Neural progenitor cell (in vitro differentiated cells): ENCODE data around the gene NIPSNAP3A. TPM values are rescaled to one million over a fixed set of nuclear protein-coding genes. Genes with fewer than 3 reads are reported as not detected.

Experiments used
- DNase-seq: peaks from one replicate; pipeline ENCODE4 v3.0.0-alpha.2; 2016; ENCODE audit warnings: low spot score
- H2AFZ ChIP-seq: fragments of 200-600 bp; sonication (generic); replicated peaks from 2 replicates; pipeline ENCODE4 v1.6.1; 2016; ENCODE audit warnings: antibody characterized with exemption
- H3F3A ChIP-seq: fragments of 200-600 bp; sonication (generic); 2 replicates; pipeline ENCODE4 v1.6.1; 2016; ENCODE audit warnings: antibody characterized with exemption, low read depth
- H3K27ac ChIP-seq: fragments of 200-600 bp; sonication (generic); 2 replicates; pipeline ENCODE4 v1.5.1; 2016; ENCODE audit warnings: mild to moderate bottlenecking
- H3K27me3 ChIP-seq: fragments of 200-600 bp; sonication (generic); 2 replicates; pipeline ENCODE4 v1.6.1; 2016; ENCODE audit warnings: mild to moderate bottlenecking, moderate library complexity
- H3K36me3 ChIP-seq: fragments of 200-600 bp; sonication (generic); 2 replicates; pipeline ENCODE4 v1.5.1; 2016
- H3K4me1 ChIP-seq: fragments of 200-600 bp; sonication (generic); 2 replicates; pipeline ENCODE4 v1.6.1; 2016; ENCODE audit warnings: mixed run types
- H3K4me2 ChIP-seq: fragments of 200-600 bp; sonication (generic); 2 replicates; pipeline ENCODE4 v1.6.1; 2016
- H3K4me3 ChIP-seq: fragments of 200-600 bp; sonication (generic); 2 replicates; pipeline ENCODE4 v1.5.1; 2016
- H3K79me2 ChIP-seq: fragments of 200-600 bp; sonication (generic); 2 replicates; pipeline ENCODE4 v1.6.1; 2016; ENCODE audit warnings: low read depth
- H3K9ac ChIP-seq: fragments of 200-600 bp; sonication (generic); 2 replicates; pipeline ENCODE4 v1.6.1; 2016
- H3K9me3 ChIP-seq: fragments of 200-600 bp; sonication (generic); 2 replicates; pipeline ENCODE4 v1.5.1; 2016; ENCODE audit warnings: low read depth
- H4K20me1 ChIP-seq: fragments of 200-600 bp; sonication (generic); 2 replicates; pipeline ENCODE4 v1.6.1; 2016; ENCODE audit warnings: low read depth
- H3K27ac Mint-ChIP-seq: 3 replicates; pipeline ENCODE4 v1.8.0; 2021; ENCODE audit warnings: mixed read lengths
- H3K27me3 Mint-ChIP-seq: 2 replicates; pipeline ENCODE4 v1.8.0; 2022; ENCODE audit warnings: low read depth, mild to moderate bottlenecking, inconsistent platforms, moderate library complexity, mixed read lengths; ENCODE audit not compliant: insufficient read depth
- H3K36me3 Mint-ChIP-seq: 3 replicates; pipeline ENCODE4 v1.8.0; 2021; ENCODE audit warnings: mixed read lengths
- H3K4me1 Mint-ChIP-seq: 3 replicates; pipeline ENCODE4 v1.8.0; 2021; ENCODE audit warnings: mixed read lengths
- H3K4me3 Mint-ChIP-seq: 3 replicates; pipeline ENCODE4 v1.8.0; 2021; ENCODE audit warnings: mild to moderate bottlenecking, moderate library complexity, mixed read lengths
- H3K9me3 Mint-ChIP-seq: 3 replicates; pipeline ENCODE4 v1.8.0; 2020; ENCODE audit warnings: mixed read lengths
- EZH2 ChIP-seq: fragments of 200-600 bp; sonication (generic); IDR thresholded peaks from 2 replicates; pipeline ENCODE4 v1.6.1; 2017; ENCODE audit warnings: antibody characterized with exemption, mild to moderate bottlenecking, moderate library complexity
- EZH2phosphoT487 ChIP-seq: fragments of 200-600 bp; sonication (generic); IDR thresholded peaks from 2 replicates; pipeline ENCODE4 v1.6.1; 2017; ENCODE audit warnings: antibody characterized with exemption
- total RNA-seq: library from RNA; depleted of rRNA; stranded (reverse); fragments of >200 nt; gene quantifications from 2 replicates; pipeline ENCODE4 v1.2.3, GENCODE V29; 2015; ENCODE audit warnings: low replicate concordance
- TF ChIP-seq, protein P1 (sequence below): fragments of 200-600 bp; sonication (generic); IDR thresholded peaks from 2 replicates; pipeline ENCODE4 v1.5.1; 2017; ENCODE audit warnings: antibody characterized with exemption, mild to moderate bottlenecking

Gene NIPSNAP3A
- total RNA-seq, 1 donor from 2014 or later, result 55.3 TPM

DNA sequence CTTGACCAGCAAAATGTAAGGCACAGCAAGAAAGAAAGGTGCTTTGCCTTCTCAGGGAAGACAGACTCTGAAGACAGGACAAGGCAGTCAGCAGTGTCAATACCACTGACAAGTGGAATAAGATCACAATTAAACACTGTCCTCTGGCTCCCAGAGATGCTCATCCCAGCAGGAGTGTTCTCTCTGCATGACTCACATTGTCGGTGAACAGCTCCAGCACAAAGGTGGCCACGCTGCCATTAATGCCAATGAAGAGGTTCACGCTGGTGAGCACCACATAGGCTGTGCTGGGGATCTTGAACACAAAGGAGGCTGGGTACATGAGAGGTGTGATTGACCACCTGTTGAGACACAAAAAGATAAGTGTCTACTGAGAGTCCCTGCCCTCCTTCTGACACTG lies 48.4 kb downstream of the NIPSNAP3A start:
- Histone ChIP-seq H3K36me3 (no peaks in the 10 kb centered on the region), H3K9ac (no peak overlapping the region), H3K27ac (no peak overlapping the region), H2AFZ (no peak overlapping the region), H3K79me2 (no peaks in the 10 kb centered on the region), H3F3A (no peaks in the 10 kb centered on the region), H3K4me2 (no peak overlapping the region), H3K4me3 (no peak overlapping the region), H3K9me3 (no peaks in the 10 kb centered on the region), H3K4me1 (no peaks in the 10 kb centered on the region), H4K20me1 (no peaks in the 10 kb centered on the region), H3K27me3 (no peaks in the 10 kb centered on the region)
- DNase-seq, result no peak
- Mint-ChIP-seq H3K4me3 (no peak overlapping the region), H3K27me3 (peaks cover 4% of the 10 kb centered on the region), H3K27ac (no peak overlapping the region), H3K9me3 (no peaks in the 10 kb centered on the region), H3K4me1 (no peaks in the 10 kb centered on the region), H3K36me3 (peaks cover 33% of the 10 kb centered on the region)
- TF ChIP-seq, protein P1, sequence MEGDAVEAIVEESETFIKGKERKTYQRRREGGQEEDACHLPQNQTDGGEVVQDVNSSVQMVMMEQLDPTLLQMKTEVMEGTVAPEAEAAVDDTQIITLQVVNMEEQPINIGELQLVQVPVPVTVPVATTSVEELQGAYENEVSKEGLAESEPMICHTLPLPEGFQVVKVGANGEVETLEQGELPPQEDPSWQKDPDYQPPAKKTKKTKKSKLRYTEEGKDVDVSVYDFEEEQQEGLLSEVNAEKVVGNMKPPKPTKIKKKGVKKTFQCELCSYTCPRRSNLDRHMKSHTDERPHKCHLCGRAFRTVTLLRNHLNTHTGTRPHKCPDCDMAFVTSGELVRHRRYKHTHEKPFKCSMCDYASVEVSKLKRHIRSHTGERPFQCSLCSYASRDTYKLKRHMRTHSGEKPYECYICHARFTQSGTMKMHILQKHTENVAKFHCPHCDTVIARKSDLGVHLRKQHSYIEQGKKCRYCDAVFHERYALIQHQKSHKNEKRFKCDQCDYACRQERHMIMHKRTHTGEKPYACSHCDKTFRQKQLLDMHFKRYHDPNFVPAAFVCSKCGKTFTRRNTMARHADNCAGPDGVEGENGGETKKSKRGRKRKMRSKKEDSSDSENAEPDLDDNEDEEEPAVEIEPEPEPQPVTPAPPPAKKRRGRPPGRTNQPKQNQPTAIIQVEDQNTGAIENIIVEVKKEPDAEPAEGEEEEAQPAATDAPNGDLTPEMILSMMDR, result no peak
- TF ChIP-seq EZH2phosphoT487 (no peak), EZH2 (no peak)

DNA sequence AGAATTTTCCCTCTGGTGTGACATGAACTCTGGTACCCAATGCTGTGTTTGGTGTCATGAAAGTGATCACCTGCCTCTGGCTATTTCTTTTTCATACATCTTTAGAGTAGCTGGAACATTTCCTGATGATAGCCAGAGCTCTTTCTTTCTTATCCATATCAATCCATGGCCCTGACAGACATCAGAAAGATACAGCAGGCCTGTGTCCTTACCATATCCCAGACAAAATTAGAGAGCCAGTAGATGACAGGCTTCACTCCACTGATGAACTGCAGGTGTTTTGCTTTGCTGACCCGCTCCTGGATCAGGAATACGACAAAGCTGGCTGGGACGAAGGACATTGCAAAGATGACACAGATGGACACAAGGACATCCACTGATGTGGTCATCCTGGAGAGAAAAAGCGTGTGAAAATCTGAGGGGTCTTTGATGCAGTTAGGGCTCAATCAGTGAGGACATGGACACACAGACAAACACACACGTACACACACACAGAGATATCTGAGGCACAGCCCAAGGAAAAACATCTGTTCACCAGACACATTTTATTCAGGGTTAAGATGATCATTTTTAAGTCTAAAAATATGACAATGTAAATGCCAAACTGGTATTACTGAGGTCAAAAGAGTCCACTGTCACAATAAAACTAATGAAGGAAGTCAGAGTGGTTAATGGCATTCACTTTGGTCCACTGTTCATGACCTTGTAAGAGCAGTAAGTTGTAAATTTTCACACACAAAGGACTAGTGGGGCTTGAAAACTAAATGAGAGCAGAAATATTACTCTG lies 50.9 kb downstream of the NIPSNAP3A start:
- no peaks in the 10 kb centered on the region for H3K79me2 ChIP-seq
- Mint-ChIP-seq H3K27me3 (peaks cover 2% of the 10 kb centered on the region), H3K36me3 (peaks cover 28% of the 10 kb centered on the region), H3K4me3 (no peak overlapping the region), H3K4me1 (no peaks in the 10 kb centered on the region), H3K9me3 (no peaks in the 10 kb centered on the region), H3K27ac (no peak overlapping the region)
- no peaks in the 10 kb centered on the region for H3K27me3 ChIP-seq
- H3K9me3 ChIP-seq, result no peaks in the 10 kb centered on the region
- no peak overlapping the region for H2AFZ ChIP-seq
- H3K4me2 ChIP-seq, result no peak overlapping the region
- no peaks in the 10 kb centered on the region for H3F3A ChIP-seq
- DNase-seq, result no peak
- no peaks in the 10 kb centered on the region for H3K36me3 ChIP-seq
- no peaks in the 10 kb centered on the region for H4K20me1 ChIP-seq
- no peak overlapping the region for H3K4me3 ChIP-seq
- H3K9ac ChIP-seq, result no peak overlapping the region
- no peak overlapping the region for H3K27ac ChIP-seq
- no peaks in the 10 kb centered on the region for H3K4me1 ChIP-seq
- TF ChIP-seq EZH2phosphoT487, result no peak
- no peak for TF ChIP-seq EZH2
- TF ChIP-seq, protein P1, result no peak

DNA sequence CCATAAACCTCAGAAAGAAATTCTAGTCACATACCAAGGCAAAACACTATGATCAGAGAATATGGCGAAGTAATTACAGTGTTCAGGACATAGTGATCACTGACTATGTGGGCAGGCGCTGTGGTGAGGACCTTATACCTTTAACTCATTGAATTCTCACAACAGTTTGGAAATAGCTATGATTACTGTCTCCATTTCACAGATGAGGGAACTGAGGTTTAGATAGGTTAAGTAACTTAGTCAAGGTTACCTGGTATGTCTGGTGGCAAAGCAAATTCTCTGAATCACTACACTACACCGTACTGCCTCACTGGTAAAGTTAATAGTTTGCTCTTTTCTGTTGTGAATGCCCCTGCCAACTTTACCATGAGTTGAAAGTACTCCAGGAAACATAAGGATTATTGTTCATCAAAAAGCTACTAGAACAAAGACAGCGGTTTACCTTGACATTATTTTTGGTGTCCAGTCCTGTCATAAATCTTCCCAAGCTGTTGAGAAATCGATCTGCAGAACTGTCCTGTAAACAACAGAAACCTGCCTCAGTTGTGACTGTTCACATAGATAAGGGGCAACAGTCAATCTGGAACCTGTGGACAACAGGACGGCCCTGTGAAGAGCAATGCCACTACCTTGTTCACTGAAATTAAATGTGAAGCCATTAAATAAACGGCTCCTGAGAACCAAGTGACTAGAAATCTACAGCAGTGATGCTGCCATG lies 52.7 kb downstream of the NIPSNAP3A start:
- Histone ChIP-seq H3K9ac (no peak overlapping the region), H3K4me2 (no peak overlapping the region), H3K36me3 (no peaks in the 10 kb centered on the region), H3K4me1 (no peaks in the 10 kb centered on the region), H4K20me1 (no peaks in the 10 kb centered on the region), H3K27ac (no peak overlapping the region), H3K9me3 (no peaks in the 10 kb centered on the region), H2AFZ (no peak overlapping the region), H3K27me3 (no peaks in the 10 kb centered on the region), H3K4me3 (no peak overlapping the region), H3K79me2 (no peaks in the 10 kb centered on the region), H3F3A (no peaks in the 10 kb centered on the region)
- Mint-ChIP-seq H3K4me1 (no peaks in the 10 kb centered on the region), H3K4me3 (no peak overlapping the region), H3K9me3 (no peaks in the 10 kb centered on the region), H3K27me3 (peaks cover under 1% of the 10 kb centered on the region), H3K36me3 (peaks cover 24% of the 10 kb centered on the region), H3K27ac (no peak overlapping the region)
- TF ChIP-seq EZH2, result no peak
- TF ChIP-seq EZH2phosphoT487, result no peak
- DNase-seq, result no peak

DNA sequence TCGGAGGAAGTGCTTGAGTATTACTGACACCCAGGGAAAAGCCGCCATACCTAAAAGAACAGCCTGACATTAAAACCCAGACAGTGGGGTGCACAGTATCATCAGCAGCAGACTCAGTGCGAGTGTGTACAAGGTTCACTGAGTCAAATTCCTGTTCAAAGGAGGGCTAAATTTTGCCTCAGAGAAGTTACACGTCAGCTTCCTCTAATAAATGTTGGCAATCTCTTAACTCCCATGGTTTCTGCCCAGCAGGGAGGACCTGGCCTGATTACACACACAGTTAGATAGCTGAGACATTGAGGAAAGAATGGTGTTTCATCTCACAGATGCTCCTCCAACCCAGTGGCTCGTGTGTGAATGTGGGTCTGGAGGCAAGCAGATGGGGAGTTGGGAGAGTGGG lies 54.6 kb downstream of the NIPSNAP3A start:
- Histone ChIP-seq H3K4me1 (no peaks in the 10 kb centered on the region), H3K79me2 (no peaks in the 10 kb centered on the region), H2AFZ (no peak overlapping the region), H3K9me3 (no peaks in the 10 kb centered on the region), H3K4me2 (no peak overlapping the region), H3K36me3 (no peaks in the 10 kb centered on the region), H3K4me3 (no peak overlapping the region), H4K20me1 (no peaks in the 10 kb centered on the region), H3K27me3 (no peaks in the 10 kb centered on the region), H3K27ac (no peak overlapping the region), H3F3A (no peaks in the 10 kb centered on the region), H3K9ac (no peak overlapping the region)
- Mint-ChIP-seq H3K4me1 (no peaks in the 10 kb centered on the region), H3K27me3 (peaks cover 5% of the 10 kb centered on the region), H3K9me3 (no peaks in the 10 kb centered on the region), H3K36me3 (peaks cover 19% of the 10 kb centered on the region), H3K4me3 (no peak overlapping the region), H3K27ac (no peak overlapping the region)
- no peak for TF ChIP-seq EZH2
- TF ChIP-seq EZH2phosphoT487, result no peak
- TF ChIP-seq, protein P1, result no peak
- no peak for DNase-seq
